Endothelial cell of umbilical vein (primary cell): ENCODE measurements around the gene CCER1.

ENCODE experiments used
- EZH2 ChIP-seq: IDR thresholded peaks from 2 replicates; pipeline ENCODE4 v1.6.1; 2012; ENCODE audit warnings: borderline replicate concordance, low read depth, mild to moderate bottlenecking, moderate library complexity, low read length, inconsistent platforms; ENCODE audit not compliant: severe bottlenecking
- FOS ChIP-seq: IDR thresholded peaks from 2 replicates; pipeline ENCODE4 v1.6.1; 2011; ENCODE audit warnings: mild to moderate bottlenecking, low read length, moderate library complexity, borderline replicate concordance; ENCODE audit not compliant: insufficient read depth
- JUN ChIP-seq: IDR thresholded peaks from 2 replicates; pipeline ENCODE4 v1.6.1; 2011; ENCODE audit warnings: borderline replicate concordance, low read depth; ENCODE audit not compliant: insufficient read length, insufficient read depth
- MYC ChIP-seq: IDR thresholded peaks from one replicate; pipeline ENCODE4 v1.6.1; 2011; ENCODE audit warnings: mild to moderate bottlenecking, low read depth, low read length
- POLR2A ChIP-seq: IDR thresholded peaks from 2 replicates; pipeline ENCODE4 v1.6.1; 2012; ENCODE audit warnings: low read depth, mild to moderate bottlenecking, control low read depth, low read length
- POLR2AphosphoS5 ChIP-seq: IDR thresholded peaks from 2 replicates; pipeline ENCODE4 v1.6.1; 2012; ENCODE audit warnings: low read depth, mild to moderate bottlenecking, control low read depth, low read length, moderate library complexity; ENCODE audit not compliant: insufficient read depth
- TF ChIP-seq, protein P1 (sequence below), 2 donors: IDR thresholded peaks; 1 replicate in 1 of 2; 2 replicates in 1 of 2; pipeline ENCODE4 v1.5.1; 2011; ENCODE audit warnings: low read length in 2 of 2, mild to moderate bottlenecking in 2 of 2, moderate library complexity in 2 of 2, control low read depth in 1 of 2, inconsistent platforms in 1 of 2, low read depth in 1 of 2; ENCODE audit not compliant: insufficient read depth in 1 of 2; ENCODE audit errors: extremely low read depth in 1 of 2
- TF ChIP-seq, protein P2 (sequence below): IDR thresholded peaks from 2 replicates; pipeline ENCODE4 v1.6.1; 2011; ENCODE audit not compliant: insufficient read depth, insufficient read length

DNA sequence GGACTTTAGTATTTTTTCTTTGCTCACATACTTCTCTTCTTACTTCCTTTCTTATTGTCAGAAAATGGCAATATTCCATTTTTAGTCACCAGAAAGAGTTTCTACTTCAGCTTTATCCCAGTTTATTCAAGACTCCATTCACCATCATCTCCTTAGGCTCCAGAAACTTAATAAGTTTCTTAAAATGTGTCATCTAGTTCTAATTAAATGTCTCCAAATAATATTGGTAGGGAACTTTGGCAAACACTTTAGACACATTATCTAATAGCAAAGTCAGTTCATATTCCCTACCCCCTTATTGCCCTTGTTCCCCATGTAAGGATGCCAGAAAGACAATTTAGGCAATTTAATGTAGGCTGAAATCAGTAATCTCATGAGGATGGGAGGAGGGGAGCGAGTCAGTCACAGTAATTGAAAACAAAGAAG, 34.7 kb upstream of the CCER1 start:
- TF ChIP-seq, protein P1, sequence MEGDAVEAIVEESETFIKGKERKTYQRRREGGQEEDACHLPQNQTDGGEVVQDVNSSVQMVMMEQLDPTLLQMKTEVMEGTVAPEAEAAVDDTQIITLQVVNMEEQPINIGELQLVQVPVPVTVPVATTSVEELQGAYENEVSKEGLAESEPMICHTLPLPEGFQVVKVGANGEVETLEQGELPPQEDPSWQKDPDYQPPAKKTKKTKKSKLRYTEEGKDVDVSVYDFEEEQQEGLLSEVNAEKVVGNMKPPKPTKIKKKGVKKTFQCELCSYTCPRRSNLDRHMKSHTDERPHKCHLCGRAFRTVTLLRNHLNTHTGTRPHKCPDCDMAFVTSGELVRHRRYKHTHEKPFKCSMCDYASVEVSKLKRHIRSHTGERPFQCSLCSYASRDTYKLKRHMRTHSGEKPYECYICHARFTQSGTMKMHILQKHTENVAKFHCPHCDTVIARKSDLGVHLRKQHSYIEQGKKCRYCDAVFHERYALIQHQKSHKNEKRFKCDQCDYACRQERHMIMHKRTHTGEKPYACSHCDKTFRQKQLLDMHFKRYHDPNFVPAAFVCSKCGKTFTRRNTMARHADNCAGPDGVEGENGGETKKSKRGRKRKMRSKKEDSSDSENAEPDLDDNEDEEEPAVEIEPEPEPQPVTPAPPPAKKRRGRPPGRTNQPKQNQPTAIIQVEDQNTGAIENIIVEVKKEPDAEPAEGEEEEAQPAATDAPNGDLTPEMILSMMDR (IDR thresholded peaks at IDR 0.05; ENCODE audit: extremely low read depth in 1 of 2, insufficient read depth in 1 of 2, low read depth in 1 of 2, low read length in 2 of 2), result no peak
- no peak for TF ChIP-seq POLR2A
- TF ChIP-seq EZH2, result no peak
- no peak for TF ChIP-seq POLR2AphosphoS5
- TF ChIP-seq, protein P2, sequence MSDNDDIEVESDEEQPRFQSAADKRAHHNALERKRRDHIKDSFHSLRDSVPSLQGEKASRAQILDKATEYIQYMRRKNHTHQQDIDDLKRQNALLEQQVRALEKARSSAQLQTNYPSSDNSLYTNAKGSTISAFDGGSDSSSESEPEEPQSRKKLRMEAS, result no peak
- no peak for TF ChIP-seq FOS
- TF ChIP-seq JUN, result no peak
- TF ChIP-seq MYC, result no peak
